T-cell (primary cell): ENCODE data around the gene SYNE1. TPM values are rescaled to one million over a fixed set of nuclear protein-coding genes. Genes with fewer than 3 reads are reported as not detected.

Experiments
- ATAC-seq, 4 experiments: fragments of 200-7000 bp in 3 of 4; fragments of 150-1000 bp in 1 of 4; cut with Tn5 transposase; replicated peaks in 1 of 4; 1 replicate in 3 of 4; 2 replicates in 1 of 4; pipeline ENCODE4 v1.10.0; 2021; ENCODE audit warnings: moderate library complexity in 3 of 4, mild to moderate bottlenecking in 2 of 4, moderate number of reproducible peaks in 1 of 4
- CTCF ChIA-PET, 2 donors: fragments of 300-600 bp; sonication (Branson Sonifier 250); formaldehyde crosslinking; loops; one replicate each; lab custom pipeline; 2022; ENCODE audit warnings: antibody characterized with exemption in 2 of 2; lab: Charles Lee
- POLR2A ChIA-PET, 2 donors: fragments of 300-600 bp; sonication (Branson Sonifier 250); formaldehyde crosslinking; loops; one replicate each; lab custom pipeline; 2022; ENCODE audit warnings: antibody characterized with exemption in 2 of 2; lab: Charles Lee
- DNase-seq, 35 experiments: peaks; one replicate each; pipeline versions ENCODE4 v3.0.0 to v3.0.0-alpha.2; 2013 to 2023
- H3K27ac ChIP-seq: one replicate; pipeline ENCODE4 v1.5.1; 2013; ENCODE audit warnings: low read length
- H3K27me3 ChIP-seq, 2 experiments: replicated peaks in 1 of 2; 1 replicate in 1 of 2; 2 replicates in 1 of 2; pipeline versions ENCODE4 v1.6.1 to v1.7.0; 2013; ENCODE audit warnings: low read length in 1 of 2, mixed read lengths in 1 of 2; ENCODE audit not compliant: control insufficient read depth in 2 of 2, insufficient read depth in 2 of 2; ENCODE audit errors: extremely low read depth in 1 of 2
- H3K36me3 ChIP-seq, 2 donors: 1 replicate in 1 of 2; 2 replicates in 1 of 2; pipeline versions ENCODE4 v1.6.1 to v1.7.0; 2013; ENCODE audit warnings: low read length in 1 of 2; ENCODE audit not compliant: control insufficient read depth in 2 of 2, insufficient read depth in 1 of 2; ENCODE audit errors: extremely low read depth in 1 of 2
- H3K4me1 ChIP-seq, 2 experiments: 1 replicate in 1 of 2; 2 replicates in 1 of 2; pipeline versions ENCODE4 v1.6.1 to v1.7.0; 2013; ENCODE audit warnings: low read length in 2 of 2, mixed read lengths in 1 of 2; ENCODE audit not compliant: insufficient read depth in 2 of 2, control insufficient read depth in 1 of 2; ENCODE audit errors: extremely low read depth in 1 of 2
- H3K4me3 ChIP-seq, 2 donors: 1 replicate in 1 of 2; 2 replicates in 1 of 2; pipeline versions ENCODE4 v1.5.1 to v1.7.0; 2013; ENCODE audit warnings: mild to moderate bottlenecking in 2 of 2, low read length in 1 of 2, moderate library complexity in 1 of 2; ENCODE audit not compliant: control insufficient read depth in 1 of 2; ENCODE audit errors: extremely low read depth in 1 of 2
- H3K9me3 ChIP-seq: 2 replicates; pipeline ENCODE4 v1.7.0; 2013
- H3K27ac Mint-ChIP-seq, 2 donors: one replicate each; pipeline ENCODE4 v1.8.0; 2020 to 2021; ENCODE audit warnings: mild to moderate bottlenecking in 2 of 2, mixed read lengths in 2 of 2
- H3K27me3 Mint-ChIP-seq, 2 donors: one replicate each; pipeline ENCODE4 v1.8.0; 2021 to 2022; ENCODE audit warnings: mixed read lengths in 2 of 2
- H3K36me3 Mint-ChIP-seq: one replicate; pipeline ENCODE4 v1.8.0; 2021; ENCODE audit warnings: mixed read lengths
- H3K4me1 Mint-ChIP-seq, 3 donors: one replicate each; pipeline ENCODE4 v1.8.0; 2020 to 2022; ENCODE audit warnings: mixed read lengths in 3 of 3, mild to moderate bottlenecking in 1 of 3
- H3K4me3 Mint-ChIP-seq, 3 donors: one replicate each; pipeline ENCODE4 v1.8.0; 2020 to 2022; ENCODE audit warnings: mild to moderate bottlenecking in 3 of 3, mixed read lengths in 3 of 3, moderate library complexity in 3 of 3
- H3K9me3 Mint-ChIP-seq, 3 donors: one replicate each; pipeline ENCODE4 v1.8.0; 2020 to 2022; ENCODE audit warnings: mixed read lengths in 3 of 3
- WGBS: methylation state at CpG from one replicate; pipeline ENCODE4 v1.1.5; 2013; ENCODE audit warnings: missing lambda C conversion rate; ENCODE audit not compliant: insufficient coverage; 5-methylcytosine and 5-hydroxymethylcytosine counted together
- total RNA-seq, 35 experiments: library from RNA in 6 of 35; stranded (reverse) in 6 of 35; fragments of 120-200 nt in 1 of 35; gene quantifications; one replicate each; pipeline versions ENCODE4 v1.2.1 to v1.2.4 and lab custom pipeline; 2013 to 2026

SYNE1 gene
- total RNA-seq, 5 donors from 2014 or later (not counting 1 experiment from before 2014, with no cell fraction given): 174 to 235 (median 192) TPM

GRCh38 chr6:152209211-152209610 is 428.0 kb downstream of the SYNE1 start:
- Histone ChIP-seq H3K4me1 (no peaks in the 10 kb centered on the region), H3K27ac (no peak overlapping the region), H3K36me3 (peaks cover under 1 to 79% of the 10 kb centered on the region in 2 donors), H3K9me3 (no peaks in the 10 kb centered on the region), H3K4me3 (no peak overlapping the region), H3K27me3 (no peaks in the 10 kb centered on the region)
- H3K9me3 Mint-ChIP-seq: no peaks in the 10 kb centered on the region
- no peak overlapping the region for H3K27ac Mint-ChIP-seq
- no peaks in the 10 kb centered on the region for H3K27me3 Mint-ChIP-seq
- no peak overlapping the region for H3K4me3 Mint-ChIP-seq
- ATAC-seq (no peak), DNase-seq (no peak)
- CTCF ChIA-PET: interaction anchor here in 1 of 2 donors (1.3 kb wide), 1 partner anchor 84 kb away, joined by 4 read pairs; no protein-coding TSS in a partner anchor
- POLR2A ChIA-PET: interaction anchor here in 1 of 2 donors (0.7 kb wide), 1 partner anchor 32 kb away, joined by 7 read pairs; no protein-coding TSS in a partner anchor
- 83% methylated on average over 1 of the region's 8 CpGs for WGBS
- H3K4me1 Mint-ChIP-seq: peaks cover 7 to 9% (median 8%) of the 10 kb centered on the region in 3 donors
- H3K36me3 Mint-ChIP-seq: peaks cover 68% of the 10 kb centered on the region

GRCh38 chr6:152207915-152208714 is 429.0 kb downstream of the SYNE1 start:
- peaks cover 7 to 9% (median 8%) of the 10 kb centered on the region in 3 donors for H3K4me1 Mint-ChIP-seq
- no peak overlapping the region for H3K4me3 Mint-ChIP-seq
- POLR2A ChIA-PET: no interaction called here
- Histone ChIP-seq H3K4me3 (no peak overlapping the region), H3K27ac (no peak overlapping the region), H3K27me3 (no peaks in the 10 kb centered on the region), H3K4me1 (no peaks in the 10 kb centered on the region), H3K9me3 (no peaks in the 10 kb centered on the region), H3K36me3 (peaks cover 4 to 68% of the 10 kb centered on the region in 2 donors)
- H3K9me3 Mint-ChIP-seq: no peaks in the 10 kb centered on the region
- H3K27me3 Mint-ChIP-seq: no peaks in the 10 kb centered on the region
- peaks cover 69% of the 10 kb centered on the region for H3K36me3 Mint-ChIP-seq
- ATAC-seq: no peak
- WGBS: 83% methylated on average over 1 of the region's 12 CpGs
- no peak overlapping the region for H3K27ac Mint-ChIP-seq
- CTCF ChIA-PET: no interaction called here
- DNase-seq: no peak

GRCh38 chr6:152206072-152206818 is 430.9 kb downstream of the SYNE1 start:
- no peaks in the 10 kb centered on the region for H3K9me3 ChIP-seq
- no peaks in the 10 kb centered on the region for H3K27me3 Mint-ChIP-seq
- no peaks in the 10 kb centered on the region for H3K9me3 Mint-ChIP-seq
- ChIA-PET POLR2A (no interaction called here), CTCF (interaction anchor here (0.5 to 2.1 kb wide), 4 partner anchors 20 to 417 kb away, joined by 3 to 6 read pairs (median 3); no protein-coding TSS in a partner anchor)
- peak in 32 of 35 experiments; percentile 8 to 60 (median 34) for DNase-seq
- peaks cover 70% of the 10 kb centered on the region for H3K36me3 Mint-ChIP-seq
- 95% methylated on average over 12 of the region's 18 CpGs for WGBS
- no peak overlapping the region for H3K27ac ChIP-seq
- peak in 3 of 4 experiments; percentile 45 to 53 (median 53) for ATAC-seq
- H3K4me1 ChIP-seq: no peaks in the 10 kb centered on the region
- H3K27ac Mint-ChIP-seq: no peak overlapping the region
- H3K4me1 Mint-ChIP-seq: peaks cover 7 to 9% (median 8%) of the 10 kb centered on the region in 3 donors
- no peak overlapping the region for H3K4me3 Mint-ChIP-seq
- H3K4me3 ChIP-seq: no peak overlapping the region
- no peaks in the 10 kb centered on the region for H3K27me3 ChIP-seq
- H3K36me3 ChIP-seq: peaks cover 8 to 66% of the 10 kb centered on the region in 2 donors

- H3K4me1 Mint-ChIP-seq: peaks cover 8 to 10% (median 9%) of the 10 kb centered on the region in 3 donors
- H3K27me3 Mint-ChIP-seq: no peaks in the 10 kb centered on the region
- ChIA-PET CTCF (interaction anchor here in 1 of 2 donors (0.7 kb wide), 1 partner anchor 10 kb away, joined by 4 read pairs; no protein-coding TSS in a partner anchor), POLR2A (interaction anchor here (0.6 to 0.7 kb wide), 2 partner anchors 83 to 84 kb away, joined by 4 to 7 read pairs; no protein-coding TSS in a partner anchor)
- no peak overlapping the region for H3K27ac Mint-ChIP-seq
- peaks cover 69% of the 10 kb centered on the region for H3K36me3 Mint-ChIP-seq
- no peaks in the 10 kb centered on the region for H3K9me3 ChIP-seq
- ATAC-seq (no peak), DNase-seq (no peak)
- no peak overlapping the region for H3K4me3 Mint-ChIP-seq
- no peaks in the 10 kb centered on the region for H3K4me1 ChIP-seq
- no peaks in the 10 kb centered on the region for H3K9me3 Mint-ChIP-seq
- H3K27me3 ChIP-seq: no peaks in the 10 kb centered on the region
- H3K36me3 ChIP-seq: peaks cover 11 to 66% of the 10 kb centered on the region in 2 donors
- H3K27ac ChIP-seq: no peak overlapping the region
- H3K4me3 ChIP-seq: no peak overlapping the region
- WGBS: no CpG with 5 or more reads among the region's 2 CpGs
Observed at GRCh38 chr6:152204591-152204990, 432.6 kb downstream of the SYNE1 start.

GRCh38 chr6:152201120-152201519 is 436.0 kb downstream of the SYNE1 start:
- H3K4me3 ChIP-seq: no peak overlapping the region
- peaks cover 17 to 56% of the 10 kb centered on the region in 2 donors for H3K36me3 ChIP-seq
- no peaks in the 10 kb centered on the region for H3K9me3 Mint-ChIP-seq
- no peak overlapping the region for H3K27ac ChIP-seq
- CTCF ChIA-PET: interaction anchor here in 1 of 2 donors (1.1 kb wide), 1 partner anchor 36 kb away, joined by 3 read pairs; no protein-coding TSS in a partner anchor
- H3K9me3 ChIP-seq: no peaks in the 10 kb centered on the region
- no peak for DNase-seq
- no peak overlapping the region for H3K27ac Mint-ChIP-seq
- H3K4me1 Mint-ChIP-seq: peaks cover 11 to 16% (median 15%) of the 10 kb centered on the region in 3 donors
- peaks cover 70% of the 10 kb centered on the region for H3K36me3 Mint-ChIP-seq
- POLR2A ChIA-PET: interaction anchor here (0.6 to 1.3 kb wide), 4 partner anchors 9 to 16 kb away, joined by 3 to 7 read pairs (median 3); no protein-coding TSS in a partner anchor
- H3K27me3 ChIP-seq: no peaks in the 10 kb centered on the region
- 50% methylated on average over 2 of the region's 3 CpGs for WGBS
- H3K4me1 ChIP-seq: no peaks in the 10 kb centered on the region
- H3K27me3 Mint-ChIP-seq: no peaks in the 10 kb centered on the region
- H3K4me3 Mint-ChIP-seq: no peak overlapping the region
- ATAC-seq: no peak

GRCh38 chr6:152195896-152196295 is 441.3 kb downstream of the SYNE1 start:
- Histone ChIP-seq H3K36me3 (peaks cover 13 to 37% of the 10 kb centered on the region in 2 donors), H3K9me3 (no peaks in the 10 kb centered on the region), H3K27ac (no peak overlapping the region), H3K4me1 (no peaks in the 10 kb centered on the region), H3K27me3 (no peaks in the 10 kb centered on the region), H3K4me3 (no peak overlapping the region)
- Mint-ChIP-seq H3K27ac (peak overlapping the region in 1 of 2 donors; percentile 66), H3K36me3 (peaks cover 71% of the 10 kb centered on the region), H3K27me3 (no peaks in the 10 kb centered on the region), H3K4me1 (peaks cover 11 to 27% (median 23%) of the 10 kb centered on the region in 3 donors), H3K4me3 (no peak overlapping the region), H3K9me3 (peaks cover 14 to 24% (median 17%) of the 10 kb centered on the region in 3 donors)
- ChIA-PET CTCF (no interaction called here), POLR2A (no interaction called here)
- ATAC-seq (no peak), DNase-seq (no peak)
- WGBS: 80% methylated on average over 5 of the region's 5 CpGs
